Inflammatory macrophage treated with lipopolysaccharide for 1 hour (primary cell): Measurements from ENCODE around the gene CHRM5.

Experiments
- DNase-seq, 2 donors: peaks; one replicate each; pipeline ENCODE4 v3.0.0-alpha.2; 2020 to 2022

Gene CHRM5

GRCh38 chr15:34102175-34102925 lies 134.1 kb downstream of the CHRM5 start:
- DNase-seq: no peak

- no peak for DNase-seq
Observed at GRCh38 chr15:34106423-34106822, 138.1 kb downstream of the CHRM5 start.

- DNase-seq: no peak
Observed at GRCh38 chr15:34107315-34107714, 139.0 kb downstream of the CHRM5 start.

- peak; percentile 18 to 36 for DNase-seq
Observed at GRCh38 chr15:34109797-34110663, 141.7 kb downstream of the CHRM5 start.

- no peak for DNase-seq
Observed at GRCh38 chr15:34111488-34111887, 143.2 kb downstream of the CHRM5 start.

GRCh38 chr15:34114215-34114614 lies 145.9 kb downstream of the CHRM5 start:
- no peak for DNase-seq

GRCh38 chr15:34114739-34115138 lies 146.4 kb downstream of the CHRM5 start:
- DNase-seq: no peak

GRCh38 chr15:34116620-34117019 lies 148.3 kb downstream of the CHRM5 start:
- DNase-seq: no peak
